Measurements from ENCODE around the gene ARHGAP44. TPM values are rescaled to one million over a fixed set of nuclear protein-coding genes. Genes with fewer than 3 reads are reported as not detected.

ARHGAP44 gene
- total and polyA plus RNA-seq, 2 of the 4 experiments (the other 2 are of a cell fraction): 0.54 to 1.0 TPM

GRCh38 chr17:12964162-12964561 lies 174.9 kb downstream of the ARHGAP44 start:
- H3K4me3 ChIP-seq (ENCODE audit: insufficient read depth, low read depth, low read length): no peak overlapping the region
- no peak overlapping the region for H4K5ac ChIP-seq (ENCODE audit: low read depth, low read length)
- TF ChIP-seq RCOR1 (IDR thresholded peaks at IDR 0.05; ENCODE audit: insufficient replicate concordance, low read length): no peak
- TF ChIP-seq RFX5 (IDR thresholded peaks at IDR 0.05; ENCODE audit: low read depth, low read length): no peak
- no peak for TF ChIP-seq CTCF (conservative IDR thresholded peaks at IDR 0.05; ENCODE audit: low read depth, low read length)
- no peak for TF ChIP-seq USF2 (IDR thresholded peaks at IDR 0.05; ENCODE audit: low read depth, low read length)
- no peak for TF ChIP-seq CEBPB (IDR thresholded peaks at IDR 0.05; ENCODE audit: low read depth, low read length)
- TF ChIP-seq RAD21 (IDR thresholded peaks at IDR 0.05; ENCODE audit: low read length): no peak
- TF ChIP-seq MXI1 (IDR thresholded peaks at IDR 0.05; ENCODE audit: borderline replicate concordance, low read depth, low read length): no peak
- no peak for TF ChIP-seq BHLHE40 (IDR thresholded peaks at IDR 0.05; ENCODE audit: low read depth, low read length)
- no peak for TF ChIP-seq POLR2A (IDR thresholded peaks at IDR 0.05; ENCODE audit: low read depth, low read length)
- H4K91ac ChIP-seq (ENCODE audit: insufficient read depth, low read depth, low read length): no peak overlapping the region
- dilution Hi-C loops (cut with HindIII; ENCODE audit: low sequenced_read_pairs, unreplicated experiment): no loop called here
- ChIA-PET CTCF (no interaction called here), POLR2A (ENCODE audit: unreplicated experiment) (no interaction called here)
- H3K9me3 ChIP-seq (ENCODE audit: control insufficient read depth, insufficient read depth, low read length): no peaks in the 10 kb centered on the region
- H3K9me1 ChIP-seq (ENCODE audit: insufficient read depth, low read length): 0 out of 2 replicates have a peak, but pooled peaks cover 2% of the 10 kb centered on the region
- in situ Hi-C loops (cut with MboI; ENCODE audit: low sequenced_read_pairs): no loop called here
- no peak overlapping the region for H2BK20ac ChIP-seq (ENCODE audit: low read depth, low read length)
- H2BK15ac ChIP-seq (ENCODE audit: low read depth, low read length): no peak overlapping the region
- H3K4me2 ChIP-seq (ENCODE audit: low read depth, low read length): no peak overlapping the region
- H3K27me3 ChIP-seq (ENCODE audit: control insufficient read depth, insufficient read depth, low read length): no peaks in the 10 kb centered on the region
- no peaks in the 10 kb centered on the region for H3K36me3 ChIP-seq (ENCODE audit: control insufficient read depth, insufficient read depth, low read length)
- no peak overlapping the region for H2BK5ac ChIP-seq (ENCODE audit: low read depth, low read length, poor library complexity, severe bottlenecking)
- no peaks in the 10 kb centered on the region; the same call in 1 of the 2 replicates for H3K4me1 ChIP-seq (ENCODE audit: control insufficient read depth, insufficient read depth, low read length)
- H4K8ac ChIP-seq (ENCODE audit: low read depth in 2 of 2, low read length in 2 of 2): no peak overlapping the region
- H4K20me1 ChIP-seq (ENCODE audit: insufficient read depth, low read length): no peaks in the 10 kb centered on the region
- H3K9ac ChIP-seq (ENCODE audit: low read depth, low read length): no peak overlapping the region
- H2AFZ ChIP-seq (replicated peaks; ENCODE audit: low read length, poor library complexity): no peak overlapping the region
- H3K18ac ChIP-seq (ENCODE audit: low read depth, low read length): no peak overlapping the region
- H3K56ac ChIP-seq (ENCODE audit: extremely low read depth, insufficient read depth, low read length): no peak overlapping the region
- ATAC-seq (ENCODE audit: low read depth): no peak
- H2AK5ac ChIP-seq (ENCODE audit: low read depth, low read length): no peak overlapping the region
- DNase-seq: no peak
- WGBS, 2 experiments (ENCODE audit: extremely low coverage in 2 of 2, insufficient read length in 1 of 2): 71% methylated on average over 1 of the region's 5 CpGs; no CpG with 5 or more reads in 1 of the 2 experiments
- H3K79me1 ChIP-seq (ENCODE audit: low read depth in 1 of 2, low read length in 2 of 2): no peaks in the 10 kb centered on the region
- no TSS peak for BruUV-seq (replicated peaks)
- no peak overlapping the region for H3K4ac ChIP-seq (ENCODE audit: low read depth, low read length)
- no peak overlapping the region for H2BK120ac ChIP-seq (ENCODE audit: low read depth, low read length)
- no peak overlapping the region for H3K23ac ChIP-seq (ENCODE audit: low read depth, low read length)
- no peak overlapping the region for H3K27ac ChIP-seq (ENCODE audit: insufficient read depth, low read length)
- intact Hi-C loops (cut with micrococcal nuclease): no loop called here
- no peak overlapping the region for H3K14ac ChIP-seq (replicated peaks; ENCODE audit: low read depth, low read length)
- H2AK9ac ChIP-seq (replicated peaks; ENCODE audit: low read depth, low read length, poor library complexity): no peak overlapping the region

Measured in IMR-90 (cell line).